LNCaP clone FGC (cell line): ENCODE data around the gene ARID4B.
"Not testable (repeated sequence)": the region's sequence is repeated elsewhere in the genome, so short reads cannot be mapped to it uniquely, and the experiment has no call there.

Experiments
- DNase-seq: peaks from one replicate; pipeline ENCODE4 v3.0.0-alpha.2; 2011; ENCODE audit warnings: low read depth
- H3K4me3 ChIP-seq: 2 replicates; pipeline ENCODE4 v1.5.1; 2011; ENCODE audit warnings: mild to moderate bottlenecking, low read depth, low read length, control low read depth
- CTCF ChIP-seq: IDR thresholded peaks from 2 replicates; pipeline ENCODE4 v1.5.1; 2012; ENCODE audit warnings: mild to moderate bottlenecking; ENCODE audit not compliant: control insufficient read depth, insufficient read depth; ENCODE audit errors: extremely low read depth

Gene ARID4B

GRCh38 chr1:235259133-235259778 is 68.7 kb downstream of the ARID4B start:
- no peak for TF ChIP-seq CTCF
- H3K4me3 ChIP-seq = no peak overlapping the region
- no peak for DNase-seq

DNA sequence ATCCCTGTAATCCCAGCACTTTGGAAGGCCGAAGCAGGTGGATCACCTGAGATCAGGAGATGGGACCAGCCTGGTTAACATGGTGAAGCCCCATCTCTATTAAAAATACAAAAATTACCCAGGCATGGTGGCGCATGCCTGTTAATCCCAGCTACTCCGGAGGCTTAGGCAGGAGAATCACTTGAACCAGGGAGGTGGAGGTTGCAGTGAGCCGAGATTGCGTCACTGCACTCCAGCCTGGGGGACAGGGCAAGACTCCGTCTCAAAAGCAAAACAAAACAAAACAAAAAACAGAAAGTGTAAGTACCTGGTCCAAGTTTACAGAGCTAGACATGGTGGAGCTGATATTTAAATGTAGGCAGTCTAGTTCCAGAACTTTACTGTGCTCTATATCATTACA is 69.9 kb downstream of the ARID4B start:
- H3K4me3 ChIP-seq, DNase-seq: not testable (repeated sequence)

GRCh38 chr1:235254721-235255120 is 73.3 kb downstream of the ARID4B start:
- no peak for DNase-seq
- no peak for TF ChIP-seq CTCF
- no peak overlapping the region for H3K4me3 ChIP-seq

DNA sequence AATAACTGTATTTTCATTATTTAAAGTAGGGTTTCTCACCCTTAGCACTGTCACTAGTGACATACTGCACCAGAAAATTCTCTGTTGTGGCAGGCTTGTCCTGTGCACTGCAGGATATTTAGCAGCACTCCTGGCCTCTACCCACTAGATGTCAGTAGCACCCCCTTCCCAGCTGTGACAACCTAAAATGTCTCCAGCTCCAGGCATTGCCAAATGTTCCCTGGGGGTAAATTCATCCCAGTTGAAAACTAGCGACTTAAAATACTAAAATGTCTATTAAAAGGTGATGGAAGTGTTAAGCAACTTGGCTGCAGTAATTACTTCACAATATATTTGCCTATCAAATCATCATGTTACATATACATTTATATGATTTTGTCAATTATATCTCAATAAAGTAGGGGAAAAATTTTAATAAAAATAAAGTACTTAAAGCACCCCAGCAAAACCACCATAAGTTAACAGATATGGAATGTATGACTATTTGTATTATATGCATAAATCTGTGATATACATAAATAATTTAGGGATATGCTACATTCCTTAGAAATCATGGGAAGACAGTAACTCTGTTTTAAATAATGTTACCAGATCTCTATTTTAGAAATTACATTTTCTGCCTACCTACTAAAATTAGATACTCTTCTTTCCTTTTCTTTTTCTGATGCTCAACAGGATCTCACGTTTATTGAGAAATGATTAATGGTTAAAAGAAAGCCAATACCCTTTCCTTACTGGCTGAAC is 74.6 kb downstream of the ARID4B start:
- peak; percentile 32 for DNase-seq

DNA sequence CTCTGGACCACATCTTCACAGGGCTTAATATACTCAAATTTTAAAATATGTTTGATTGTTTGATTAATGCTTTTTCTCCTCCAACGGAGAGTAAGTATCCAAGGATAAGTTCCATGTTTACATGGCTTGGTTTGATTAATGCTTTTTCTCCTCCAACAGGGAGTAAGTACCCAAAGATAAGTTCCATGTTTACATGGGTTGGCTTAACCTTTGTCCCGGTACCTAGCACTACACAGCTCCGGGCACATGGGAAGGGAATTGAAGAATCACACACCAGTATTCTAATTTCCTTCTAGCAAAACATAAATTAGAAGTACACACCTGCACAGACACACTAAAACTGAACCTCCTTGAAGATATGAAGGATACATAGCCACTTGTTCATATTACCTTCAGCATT is 77.5 kb downstream of the ARID4B start:
- no peak for DNase-seq
- no peak for TF ChIP-seq CTCF
- no peak overlapping the region for H3K4me3 ChIP-seq

More for the DNA sequence above, 74.6 kb downstream of the ARID4B start:
- H3K4me3 ChIP-seq = no peak overlapping the region
- TF ChIP-seq CTCF = peak; percentile 94

DNA sequence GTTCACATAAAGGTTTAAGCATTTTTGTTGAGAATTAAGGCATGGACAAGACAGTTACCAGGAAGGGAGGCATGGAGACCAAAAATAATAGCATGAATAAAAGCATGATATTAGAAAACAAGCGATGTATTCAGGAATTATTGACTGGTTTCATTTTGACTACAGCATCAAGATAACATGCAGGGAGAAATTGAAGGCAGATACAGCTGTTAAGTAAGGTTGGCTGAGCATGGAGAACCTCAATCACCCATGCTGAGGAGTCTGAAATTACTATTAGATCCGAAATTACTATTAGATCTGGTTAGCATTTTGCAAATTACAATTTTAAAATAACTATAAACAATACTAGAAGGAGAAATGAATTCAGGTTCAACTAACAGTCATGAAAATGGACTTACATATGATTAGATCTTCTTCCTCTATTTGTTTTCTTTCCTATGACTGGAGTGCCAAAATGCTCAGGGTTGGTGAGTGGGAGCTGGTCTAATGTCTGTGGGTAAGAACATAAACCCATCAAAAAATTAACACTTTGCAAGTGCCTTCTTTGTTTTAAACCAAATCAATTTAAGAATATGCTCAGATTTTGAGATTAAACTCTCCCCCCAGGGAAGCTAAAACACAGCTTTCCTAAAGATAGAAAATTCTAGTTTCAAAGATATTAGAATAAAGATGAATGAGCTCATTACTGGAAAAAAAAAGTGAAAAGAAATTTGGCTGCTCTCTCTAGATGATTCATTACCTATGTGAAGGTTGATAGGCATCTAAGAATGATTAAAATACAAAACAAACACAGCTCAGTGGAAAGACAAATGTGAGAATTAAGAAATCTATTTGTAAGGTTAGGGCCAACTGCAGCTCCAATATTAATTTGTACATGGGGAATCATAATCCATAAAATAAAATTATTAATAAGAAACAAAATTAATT is 81.7 kb downstream of the ARID4B start:
- DNase-seq = peak; percentile 33
- TF ChIP-seq CTCF = no peak
- no peak overlapping the region for H3K4me3 ChIP-seq
